ENCODE data around the gene SUMF1. TPM values are rescaled to one million over a fixed set of nuclear protein-coding genes. Genes with fewer than 3 reads are reported as not detected.
A peak's percentile ranks its signal among the peaks of the same experiment; 100 is the strongest.

SUMF1 gene
- total RNA-seq, 1 experiment from 2014 or later, result 26.6 TPM

DNA sequence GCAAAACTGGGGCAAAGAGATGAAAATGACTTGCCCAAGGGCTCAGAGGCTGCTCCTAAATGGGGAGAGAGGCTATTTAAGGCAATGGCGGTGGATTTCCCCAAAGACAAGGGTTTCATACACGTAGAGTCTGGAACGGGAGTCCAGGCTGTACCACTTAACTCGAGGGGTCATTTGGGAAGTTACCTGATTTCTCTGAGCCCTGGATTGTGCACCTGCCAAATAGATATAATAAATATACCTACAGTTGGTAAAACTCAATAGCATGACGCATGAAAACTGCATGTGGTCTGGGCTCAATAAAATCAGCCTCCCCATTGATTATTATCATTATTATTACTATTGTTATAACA, 24.8 kb upstream of the SUMF1 start:
- ChIA-PET POLR2A (interaction anchor here (2.4 kb wide), 1 partner anchor 17 kb away, joined by 12 read pairs; no protein-coding TSS in a partner anchor), RAD21 (ENCODE audit: low non-redundant PET in 1 of 2, low total read pairs in 2 of 2, uncharacterized antibody in 2 of 2, unreplicated experiment in 2 of 2) (no interaction called here), CTCF (no interaction called here)
- Histone ChIP-seq H4K20me1 (ENCODE audit: insufficient read depth) (no peaks in the 10 kb centered on the region), H3K79me2 (ENCODE audit: insufficient read depth, low read length) (no peaks in the 10 kb centered on the region), H3K4me2 (ENCODE audit: low read length) (peak overlapping the region; percentile 91), H3K27ac (ENCODE audit: low read depth, low read length) (no peak overlapping the region), H3K36me3 (ENCODE audit: control insufficient read depth in 1 of 2, insufficient read depth in 2 of 2, low read length in 2 of 2) (no peaks in the 10 kb centered on the region), H3K9ac (ENCODE audit: low read length) (no peak overlapping the region), H3K4me3 (replicated peaks in 1 of 2; ENCODE audit: low read depth in 1 of 2, low read length in 2 of 2) (peak overlapping the region in 1 of 2 experiments; percentile 61; a peak in 2 of 4 replicates), H3K4me1 (ENCODE audit: control insufficient read depth in 1 of 2, insufficient read depth in 2 of 2, low read length in 2 of 2) (peaks cover 2 to 19% of the 10 kb centered on the region in 2 experiments; a peak in 2 of 4 replicates), H2AFZ (ENCODE audit: low read depth, low read length, poor library complexity, severe bottlenecking) (no peak overlapping the region), H3K9me3 (ENCODE audit: control insufficient read depth in 1 of 2, insufficient read depth in 1 of 2, low read depth in 1 of 2, low read length in 2 of 2) (no peaks in the 10 kb centered on the region), H3K27me3 (ENCODE audit: insufficient read depth, low read length) (peaks cover 46% of the 10 kb centered on the region), H3K9me2 (ENCODE audit: insufficient read depth) (no peaks in the 10 kb centered on the region)
- DNase-seq (ENCODE audit: low read depth, low spot score), result no peak
- TF ChIP-seq CEBPB (IDR thresholded peaks at IDR 0.05; ENCODE audit: low read depth), result no peak
- TF ChIP-seq, protein P1, sequence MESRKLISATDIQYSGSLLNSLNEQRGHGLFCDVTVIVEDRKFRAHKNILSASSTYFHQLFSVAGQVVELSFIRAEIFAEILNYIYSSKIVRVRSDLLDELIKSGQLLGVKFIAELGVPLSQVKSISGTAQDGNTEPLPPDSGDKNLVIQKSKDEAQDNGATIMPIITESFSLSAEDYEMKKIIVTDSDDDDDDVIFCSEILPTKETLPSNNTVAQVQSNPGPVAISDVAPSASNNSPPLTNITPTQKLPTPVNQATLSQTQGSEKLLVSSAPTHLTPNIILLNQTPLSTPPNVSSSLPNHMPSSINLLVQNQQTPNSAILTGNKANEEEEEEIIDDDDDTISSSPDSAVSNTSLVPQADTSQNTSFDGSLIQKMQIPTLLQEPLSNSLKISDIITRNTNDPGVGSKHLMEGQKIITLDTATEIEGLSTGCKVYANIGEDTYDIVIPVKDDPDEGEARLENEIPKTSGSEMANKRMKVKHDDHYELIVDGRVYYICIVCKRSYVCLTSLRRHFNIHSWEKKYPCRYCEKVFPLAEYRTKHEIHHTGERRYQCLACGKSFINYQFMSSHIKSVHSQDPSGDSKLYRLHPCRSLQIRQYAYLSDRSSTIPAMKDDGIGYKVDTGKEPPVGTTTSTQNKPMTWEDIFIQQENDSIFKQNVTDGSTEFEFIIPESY (IDR thresholded peaks at IDR 0.05; ENCODE audit: extremely low read depth, insufficient replicate concordance, low read length), result no peak
- TF ChIP-seq CBX3 (IDR thresholded peaks at IDR 0.05; ENCODE audit: low read depth), result no peak
- no peak for TF ChIP-seq RAD21 (IDR thresholded peaks at IDR 0.05; ENCODE audit: low read depth)
- no peak for TF ChIP-seq POLR2A (IDR thresholded peaks at IDR 0.05; ENCODE audit: borderline replicate concordance, extremely low read depth, insufficient read depth, insufficient read length)
- TF ChIP-seq YY1 (IDR thresholded peaks at IDR 0.05; ENCODE audit: extremely low read depth, insufficient replicate concordance, low read depth, low read length), result no peak
- no peak for TF ChIP-seq FOSL1 (IDR thresholded peaks at IDR 0.05; ENCODE audit: low read depth)
- no peak for TF ChIP-seq EZH2phosphoT487 (IDR thresholded peaks at IDR 0.05; ENCODE audit: borderline replicate concordance)
- TF ChIP-seq EZH2 (IDR thresholded peaks at IDR 0.05), result no peak
- ATAC-seq, result no peak
- intact Hi-C loops (cut with micrococcal nuclease), result loop anchor here (2.0 kb wide), 1 partner anchor 25 kb away; the partner anchor contains the start of gene SUMF1
- no TSS peak for BruUV-seq (replicated peaks)

DNA sequence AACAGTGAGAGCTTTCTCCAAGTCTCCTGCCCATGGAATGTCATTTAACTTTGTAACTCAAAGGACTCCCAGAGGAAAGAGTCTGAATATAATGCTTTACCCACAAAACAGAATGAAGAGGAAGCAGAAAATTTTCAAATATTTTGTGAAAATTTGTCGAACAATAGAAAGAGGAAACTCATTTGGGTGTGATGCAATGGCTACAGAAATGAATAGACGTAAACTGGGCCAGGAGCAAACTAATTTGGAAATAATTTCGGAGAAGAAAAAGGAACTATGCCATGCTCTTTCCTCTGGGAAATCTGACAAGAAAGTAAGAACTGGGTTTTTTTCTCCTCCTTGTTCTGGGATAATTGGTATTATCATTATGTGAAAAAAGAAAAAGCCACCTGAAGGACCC, 11.2 kb upstream of the SUMF1 start:
- intact Hi-C loops (cut with micrococcal nuclease), result no loop called here
- ChIA-PET RAD21 (ENCODE audit: low non-redundant PET in 1 of 2, low total read pairs in 2 of 2, uncharacterized antibody in 2 of 2, unreplicated experiment in 2 of 2) (no interaction called here), CTCF (no interaction called here)
- TF ChIP-seq POLR2A (IDR thresholded peaks at IDR 0.05; ENCODE audit: borderline replicate concordance, extremely low read depth, insufficient read depth, insufficient read length), result no peak
- no peak for TF ChIP-seq JUND (IDR thresholded peaks at IDR 0.05)
- TF ChIP-seq CEBPB (IDR thresholded peaks at IDR 0.05; ENCODE audit: low read depth), result no peak
- TF ChIP-seq, protein P2, sequence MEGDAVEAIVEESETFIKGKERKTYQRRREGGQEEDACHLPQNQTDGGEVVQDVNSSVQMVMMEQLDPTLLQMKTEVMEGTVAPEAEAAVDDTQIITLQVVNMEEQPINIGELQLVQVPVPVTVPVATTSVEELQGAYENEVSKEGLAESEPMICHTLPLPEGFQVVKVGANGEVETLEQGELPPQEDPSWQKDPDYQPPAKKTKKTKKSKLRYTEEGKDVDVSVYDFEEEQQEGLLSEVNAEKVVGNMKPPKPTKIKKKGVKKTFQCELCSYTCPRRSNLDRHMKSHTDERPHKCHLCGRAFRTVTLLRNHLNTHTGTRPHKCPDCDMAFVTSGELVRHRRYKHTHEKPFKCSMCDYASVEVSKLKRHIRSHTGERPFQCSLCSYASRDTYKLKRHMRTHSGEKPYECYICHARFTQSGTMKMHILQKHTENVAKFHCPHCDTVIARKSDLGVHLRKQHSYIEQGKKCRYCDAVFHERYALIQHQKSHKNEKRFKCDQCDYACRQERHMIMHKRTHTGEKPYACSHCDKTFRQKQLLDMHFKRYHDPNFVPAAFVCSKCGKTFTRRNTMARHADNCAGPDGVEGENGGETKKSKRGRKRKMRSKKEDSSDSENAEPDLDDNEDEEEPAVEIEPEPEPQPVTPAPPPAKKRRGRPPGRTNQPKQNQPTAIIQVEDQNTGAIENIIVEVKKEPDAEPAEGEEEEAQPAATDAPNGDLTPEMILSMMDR (IDR thresholded peaks at IDR 0.05 in 2 of 3, conservative IDR thresholded peaks at IDR 0.05 in 1 of 3; ENCODE audit: borderline replicate concordance in 1 of 3, insufficient read depth in 1 of 3, low read depth in 2 of 3, low read length in 2 of 3), result no peak
- no peak for TF ChIP-seq EZH2phosphoT487 (IDR thresholded peaks at IDR 0.05; ENCODE audit: borderline replicate concordance)
- TF ChIP-seq EGR1 (IDR thresholded peaks at IDR 0.05; ENCODE audit: low read depth), result no peak
- TF ChIP-seq TCF7L2 (IDR thresholded peaks at IDR 0.05; ENCODE audit: borderline replicate concordance, extremely low read depth, insufficient read depth, insufficient read length), result no peak
- no peak for TF ChIP-seq SRF (IDR thresholded peaks at IDR 0.05; ENCODE audit: low read depth)

More for the DNA sequence above, 11.2 kb upstream of the SUMF1 start:
- Histone ChIP-seq H3K27me3 (ENCODE audit: insufficient read depth, low read length) (peaks cover 29% of the 10 kb centered on the region), H3K4me1 (ENCODE audit: control insufficient read depth in 1 of 2, insufficient read depth in 2 of 2, low read length in 2 of 2) (peaks cover 7 to 9% of the 10 kb centered on the region in 2 experiments; a peak in 3 of 4 replicates), H3K27ac (ENCODE audit: low read depth, low read length) (no peak overlapping the region), H4K20me1 (ENCODE audit: insufficient read depth) (no peaks in the 10 kb centered on the region), H3K4me3 (replicated peaks in 1 of 2; ENCODE audit: low read depth in 1 of 2, low read length in 2 of 2) (no peak overlapping the region), H3K79me2 (ENCODE audit: insufficient read depth, low read length) (no peaks in the 10 kb centered on the region), H3K9me2 (ENCODE audit: insufficient read depth) (no peaks in the 10 kb centered on the region), H2AFZ (ENCODE audit: low read depth, low read length, poor library complexity, severe bottlenecking) (no peak overlapping the region), H3K4me2 (ENCODE audit: low read length) (no peak overlapping the region), H3K9ac (ENCODE audit: low read length) (no peak overlapping the region), H3K9me3 (ENCODE audit: control insufficient read depth in 1 of 2, insufficient read depth in 1 of 2, low read depth in 1 of 2, low read length in 2 of 2) (no peaks in the 10 kb centered on the region), H3K36me3 (ENCODE audit: control insufficient read depth in 1 of 2, insufficient read depth in 2 of 2, low read length in 2 of 2) (no peaks in the 10 kb centered on the region)
- ATAC-seq, result no peak
- POLR2A ChIA-PET, result no interaction called here
- no TSS peak for BruUV-seq (replicated peaks)
- DNase-seq (ENCODE audit: low read depth, low spot score), result no peak
